Activated CD8-positive, alpha-beta T cell treated with anti-CD3 and anti-CD28 coated beads, Interleukin-2, amount 10 ng/mL, durations not matched to agents 7 days and 5 days (primary cell): ENCODE results near the gene THNSL1. TPM values are rescaled to one million over a fixed set of nuclear protein-coding genes. Genes with fewer than 3 reads are reported as not detected.

Experiments
- ATAC-seq: fragments of 150-1000 bp; cut with Tn5 transposase; one replicate; pipeline ENCODE4 v1.10.0; 2021; ENCODE audit warnings: moderate library complexity
- CTCF ChIA-PET: fragments of 350-600 bp; sonication (Branson Sonifier 250); formaldehyde crosslinking; loops from one replicate; lab custom pipeline; 2021; ENCODE audit warnings: antibody characterized with exemption; lab: Charles Lee
- POLR2A ChIA-PET: fragments of 350-600 bp; sonication (Branson Sonifier 250); formaldehyde crosslinking; loops from one replicate; lab custom pipeline; 2021; ENCODE audit warnings: antibody characterized with exemption; lab: Charles Lee
- DNase-seq: peaks from one replicate; pipeline ENCODE4 v3.0.0-alpha.2; 2020
- H3K27ac Mint-ChIP-seq: one replicate; pipeline ENCODE4 v1.8.0; 2021; ENCODE audit warnings: mild to moderate bottlenecking, mixed read lengths
- H3K27me3 Mint-ChIP-seq: one replicate; pipeline ENCODE4 v1.8.0; 2021; ENCODE audit warnings: low read depth, mixed read lengths
- H3K36me3 Mint-ChIP-seq: one replicate; pipeline ENCODE4 v1.8.0; 2021; ENCODE audit warnings: low read depth, mixed read lengths
- H3K4me1 Mint-ChIP-seq: one replicate; pipeline ENCODE4 v1.8.0; 2021; ENCODE audit warnings: low read depth, mixed read lengths
- H3K4me3 Mint-ChIP-seq: one replicate; pipeline ENCODE4 v1.8.0; 2021; ENCODE audit warnings: mild to moderate bottlenecking, mixed read lengths
- H3K9me3 Mint-ChIP-seq: one replicate; pipeline ENCODE4 v1.8.0; 2022; ENCODE audit warnings: mixed read lengths; ENCODE audit not compliant: insufficient read depth
- total RNA-seq, 2 experiments: library from RNA; stranded (reverse); gene quantifications; one replicate each; pipeline ENCODE4 v1.2.3, GENCODE V29; 2021

THNSL1 gene
- total RNA-seq, 2 experiments from 2014 or later = 3.8 to 4.2 TPM

DNA sequence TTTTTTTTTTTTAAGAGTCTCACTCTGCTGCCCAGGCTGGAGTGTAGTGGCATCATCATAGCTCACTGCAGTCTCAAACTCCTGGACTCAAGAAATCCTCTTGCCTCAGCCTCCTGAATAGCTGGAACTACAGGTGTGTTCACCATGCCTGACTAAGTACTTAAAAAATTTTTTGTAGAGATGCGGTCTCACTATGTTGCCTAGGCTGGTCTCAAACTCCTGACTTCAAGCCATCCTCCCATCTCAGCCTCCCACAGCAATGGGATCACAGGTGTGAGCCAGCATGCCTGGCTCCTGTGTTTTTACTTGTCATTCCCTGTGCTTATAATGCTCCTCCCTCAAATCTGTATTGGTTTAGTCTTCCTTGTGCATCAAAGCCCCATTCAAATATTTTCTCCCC lies 46.7 kb downstream of the THNSL1 start:
- Mint-ChIP-seq H3K4me3 (no peak overlapping the region), H3K4me1 (peaks cover 18% of the 10 kb centered on the region), H3K27ac (no peak overlapping the region), H3K27me3 (no peaks in the 10 kb centered on the region), H3K36me3 (peaks cover 2% of the 10 kb centered on the region), H3K9me3 (no peaks in the 10 kb centered on the region)
- ATAC-seq (no peak), DNase-seq (no peak)
- CTCF ChIA-PET = no interaction called here
- POLR2A ChIA-PET = no interaction called here

DNA sequence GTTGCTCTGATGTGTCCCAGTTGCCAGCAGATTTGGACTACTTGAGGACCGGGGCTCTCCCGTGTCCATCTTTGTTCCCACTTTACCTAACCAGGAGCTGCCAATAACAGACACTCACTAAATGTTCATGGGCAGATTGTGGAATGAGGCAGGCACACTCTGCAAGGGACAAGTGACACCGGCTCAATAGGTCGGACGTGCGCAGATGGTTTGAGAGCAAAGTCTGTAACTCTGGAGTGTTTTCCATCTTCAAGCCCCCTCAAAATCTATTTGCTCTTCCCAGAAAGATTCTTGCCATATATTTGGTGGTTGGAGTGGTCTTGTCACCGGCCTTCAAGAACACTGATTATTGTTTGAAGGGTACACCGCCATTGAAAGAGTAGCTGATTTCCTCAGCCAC lies 47.2 kb downstream of the THNSL1 start:
- Mint-ChIP-seq H3K36me3 (peaks cover 2% of the 10 kb centered on the region), H3K4me3 (no peak overlapping the region), H3K4me1 (peaks cover 18% of the 10 kb centered on the region), H3K9me3 (no peaks in the 10 kb centered on the region), H3K27ac (no peak overlapping the region), H3K27me3 (no peaks in the 10 kb centered on the region)
- ATAC-seq (no peak), DNase-seq (no peak)
- ChIA-PET POLR2A (no interaction called here), CTCF (no interaction called here)

DNA sequence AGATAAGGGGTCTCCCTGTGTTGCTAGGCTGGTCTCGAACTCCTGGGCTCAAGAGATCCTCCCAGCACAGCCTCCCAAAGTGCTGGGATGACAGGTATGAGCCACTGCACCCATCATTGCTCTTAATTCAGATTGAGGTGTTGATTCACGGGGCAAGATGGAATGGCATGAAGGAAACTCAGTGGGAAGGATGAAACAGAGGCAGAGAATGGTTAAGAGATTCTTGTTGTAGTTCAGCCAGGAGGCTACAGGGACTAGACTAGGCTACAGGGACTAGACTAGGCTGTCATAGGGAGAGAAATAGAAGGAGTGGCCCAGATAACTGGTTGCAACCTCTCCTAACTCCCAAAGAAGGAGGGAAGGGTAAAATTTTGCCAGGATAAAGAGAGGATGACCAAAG lies 48.0 kb downstream of the THNSL1 start:
- ATAC-seq = no peak
- CTCF ChIA-PET = no interaction called here
- POLR2A ChIA-PET = interaction anchor here (0.6 kb wide), 1 partner anchor 112 kb away, joined by 3 read pairs; no protein-coding TSS in a partner anchor
- DNase-seq = no peak
- peaks cover 2% of the 10 kb centered on the region for H3K36me3 Mint-ChIP-seq
- no peaks in the 10 kb centered on the region for H3K9me3 Mint-ChIP-seq
- peaks cover 18% of the 10 kb centered on the region for H3K4me1 Mint-ChIP-seq
- H3K4me3 Mint-ChIP-seq = no peak overlapping the region
- H3K27ac Mint-ChIP-seq = no peak overlapping the region
- no peaks in the 10 kb centered on the region for H3K27me3 Mint-ChIP-seq

DNA sequence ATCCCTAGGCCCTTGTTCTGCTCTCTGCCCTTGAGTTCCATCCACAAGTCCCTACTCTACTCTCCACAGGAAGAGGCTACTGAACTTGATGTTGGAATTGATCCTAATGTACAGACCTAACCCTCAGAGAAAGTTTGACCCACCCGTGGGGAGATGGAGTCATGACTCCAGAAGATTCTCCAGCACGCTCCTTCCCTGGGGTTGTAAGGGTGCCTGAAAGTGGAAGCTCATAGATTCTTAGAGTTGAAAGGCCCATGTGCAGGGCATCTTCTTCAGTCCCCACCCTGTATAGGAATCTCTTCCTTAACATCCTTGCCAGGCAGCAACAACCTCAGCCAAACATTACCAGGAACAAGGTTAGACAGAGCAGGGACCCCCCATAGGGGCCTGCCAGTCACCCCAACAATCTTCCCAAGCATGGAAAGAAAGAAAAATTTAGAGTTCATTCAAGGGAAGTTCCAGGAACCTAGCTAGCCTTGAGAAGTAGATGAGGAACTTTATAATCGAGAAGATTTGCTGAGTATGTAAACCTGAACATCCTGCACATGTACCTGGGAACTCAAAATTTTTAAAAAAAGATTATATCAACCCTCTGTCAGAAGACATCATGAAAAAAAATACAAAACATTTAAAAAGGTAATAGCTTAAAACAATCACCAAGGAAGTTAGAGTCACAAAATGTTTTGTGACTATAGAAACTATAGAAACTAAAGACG lies 49.5 kb downstream of the THNSL1 start:
- ChIA-PET CTCF (interaction anchor here (0.9 to 1.5 kb wide), 2 partner anchors 8 to 14 kb away, joined by 4 to 5 read pairs; no protein-coding TSS in a partner anchor), POLR2A (no interaction called here)
- H3K27ac Mint-ChIP-seq = no peak overlapping the region
- DNase-seq = no peak
- peaks cover 2% of the 10 kb centered on the region for H3K27me3 Mint-ChIP-seq
- no peaks in the 10 kb centered on the region for H3K9me3 Mint-ChIP-seq
- no peak overlapping the region for H3K4me3 Mint-ChIP-seq
- H3K36me3 Mint-ChIP-seq = peaks cover 2% of the 10 kb centered on the region
- no peak for ATAC-seq
- peaks cover 18% of the 10 kb centered on the region for H3K4me1 Mint-ChIP-seq

DNA sequence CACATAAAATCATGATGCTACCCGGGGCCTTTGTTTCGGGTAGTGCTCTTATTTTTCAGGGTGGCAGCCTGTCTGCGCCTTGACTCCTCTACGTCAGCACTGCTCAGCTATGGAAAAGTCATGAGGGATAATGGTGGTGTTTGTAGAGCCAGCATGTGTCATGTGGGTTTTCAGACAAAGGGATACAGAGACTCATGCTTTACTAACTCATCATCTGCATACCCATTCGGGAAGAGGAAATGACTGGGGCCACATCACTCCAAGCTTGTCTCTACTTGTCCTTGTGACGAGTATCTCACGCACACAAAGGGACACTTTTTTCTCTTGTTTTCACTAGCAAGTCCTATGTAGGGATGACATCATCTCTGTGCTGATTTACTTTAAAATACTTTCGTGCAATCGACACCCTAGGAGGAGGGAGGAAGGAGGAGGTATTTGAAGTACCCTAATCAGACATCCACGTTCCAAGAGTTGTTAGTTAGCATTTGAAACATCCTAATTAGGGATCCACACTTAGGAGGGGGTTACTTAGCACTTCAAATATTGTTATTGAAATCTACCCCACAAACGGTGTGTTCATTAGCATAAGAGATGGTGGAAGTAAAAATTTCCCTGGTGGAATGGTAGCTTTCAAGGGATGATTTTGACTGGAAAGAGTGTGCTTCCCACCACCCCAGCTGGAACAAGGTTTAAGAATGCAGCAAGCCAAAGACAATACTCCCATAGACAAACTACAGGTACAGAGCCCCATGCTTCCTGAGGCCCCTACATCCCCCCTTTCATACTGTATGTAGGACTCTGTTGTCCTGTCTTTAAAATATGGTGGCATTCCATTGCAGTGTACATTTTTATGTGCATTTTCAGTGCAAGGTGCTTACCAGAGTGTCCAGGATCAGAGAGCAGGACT lies 52.0 kb downstream of the THNSL1 start:
- Mint-ChIP-seq H3K4me1 (peaks cover 5% of the 10 kb centered on the region), H3K36me3 (peaks cover 2% of the 10 kb centered on the region), H3K27ac (no peak overlapping the region), H3K27me3 (peaks cover 2% of the 10 kb centered on the region), H3K4me3 (no peak overlapping the region), H3K9me3 (no peaks in the 10 kb centered on the region)
- ChIA-PET POLR2A (no interaction called here), CTCF (no interaction called here)
- ATAC-seq (no peak), DNase-seq (no peak)

DNA sequence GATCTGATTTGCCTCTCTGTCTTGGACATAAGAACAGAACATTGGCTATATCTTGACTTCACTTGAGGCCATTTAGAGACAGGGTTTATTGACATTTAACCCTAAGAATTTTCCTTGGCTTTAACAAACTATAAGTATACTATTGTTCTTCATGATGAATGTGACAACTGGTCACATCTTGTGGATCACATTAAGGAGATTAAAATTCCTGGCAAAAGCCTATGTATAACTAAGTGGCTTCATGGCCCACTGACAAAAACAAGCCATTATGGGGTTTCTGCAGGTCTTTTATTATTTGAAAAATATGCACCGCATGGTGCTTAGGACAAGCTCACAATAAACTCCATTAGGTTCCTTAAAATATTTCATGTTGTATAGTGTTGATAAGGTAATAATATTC lies 54.8 kb downstream of the THNSL1 start:
- no peak overlapping the region for H3K27ac Mint-ChIP-seq
- H3K4me3 Mint-ChIP-seq = no peak overlapping the region
- ATAC-seq (no peak), DNase-seq (no peak)
- H3K36me3 Mint-ChIP-seq = no peaks in the 10 kb centered on the region
- peaks cover 4% of the 10 kb centered on the region for H3K27me3 Mint-ChIP-seq
- ChIA-PET POLR2A (no interaction called here), CTCF (interaction anchor here (0.7 kb wide), 1 partner anchor 9 kb away, joined by 4 read pairs; no protein-coding TSS in a partner anchor)
- H3K9me3 Mint-ChIP-seq = no peaks in the 10 kb centered on the region
- H3K4me1 Mint-ChIP-seq = no peaks in the 10 kb centered on the region

DNA sequence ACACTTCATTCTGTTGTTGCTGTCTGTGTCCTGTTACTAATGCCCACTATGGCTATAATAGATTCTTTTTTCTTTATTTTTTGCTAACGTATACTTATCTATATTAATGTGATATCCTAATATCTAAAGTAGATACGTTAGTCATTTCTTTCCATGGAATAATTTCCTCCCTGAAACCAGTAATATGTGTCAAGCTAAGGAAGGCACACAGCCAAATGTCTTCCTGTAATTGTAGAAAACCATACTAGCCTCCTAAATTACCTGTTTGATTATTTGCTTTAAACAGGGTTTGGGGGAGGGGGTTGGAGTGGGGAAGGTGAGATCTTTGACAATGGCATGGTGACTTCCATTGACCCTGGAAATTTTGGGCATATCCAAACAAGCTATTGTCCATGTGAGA lies 56.4 kb downstream of the THNSL1 start:
- no peak overlapping the region for H3K4me3 Mint-ChIP-seq
- no peaks in the 10 kb centered on the region for H3K4me1 Mint-ChIP-seq
- ChIA-PET POLR2A (no interaction called here), CTCF (no interaction called here)
- H3K27ac Mint-ChIP-seq = no peak overlapping the region
- H3K36me3 Mint-ChIP-seq = no peaks in the 10 kb centered on the region
- ATAC-seq (no peak), DNase-seq (no peak)
- peaks cover 4% of the 10 kb centered on the region for H3K27me3 Mint-ChIP-seq
- H3K9me3 Mint-ChIP-seq = no peaks in the 10 kb centered on the region

DNA sequence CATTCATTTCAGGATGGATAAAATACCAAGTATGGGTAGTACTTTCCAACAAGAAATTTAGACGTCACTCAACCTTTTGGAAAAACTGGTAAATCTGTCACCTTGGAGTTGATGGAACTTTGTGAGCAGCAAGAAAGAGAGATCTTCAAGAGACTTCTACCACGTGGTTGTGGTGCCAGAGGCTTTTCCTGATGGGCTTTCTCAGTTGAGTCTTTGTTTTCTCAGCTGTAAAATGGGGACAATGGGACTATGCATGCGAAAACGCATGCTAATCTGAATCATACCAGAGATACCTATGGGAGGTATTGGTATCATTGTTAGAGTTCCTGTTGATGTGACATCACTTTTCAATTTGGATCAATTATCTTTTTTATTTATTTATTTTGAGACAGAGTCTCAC lies 59.4 kb downstream of the THNSL1 start:
- H3K27ac Mint-ChIP-seq = no peak overlapping the region

More for the DNA sequence above, 59.4 kb downstream of the THNSL1 start:
- ATAC-seq (no peak), DNase-seq (no peak)
- Mint-ChIP-seq H3K36me3 (no peaks in the 10 kb centered on the region), H3K4me1 (peaks cover 6% of the 10 kb centered on the region), H3K27me3 (peaks cover 6% of the 10 kb centered on the region), H3K4me3 (no peak overlapping the region), H3K9me3 (no peaks in the 10 kb centered on the region)
- ChIA-PET CTCF (no interaction called here), POLR2A (no interaction called here)

Other genes with a start within 250 kb of the THNSL1 start
- gene PRTFDC1, start 64.0 kb upstream of the THNSL1 start, total RNA-seq = 1 to 10 TPM; 1.6 to 2.9 TPM
- gene ENKUR, start 454 bp upstream of the THNSL1 start, total RNA-seq = not detected
- gene GPR158, start 158.4 kb downstream of the THNSL1 start, total RNA-seq = not detected